Sciatic nerve (tissue), 2 donors: Measurements from ENCODE around the gene ADCY10. TPM values are rescaled to one million over a fixed set of nuclear protein-coding genes. Genes with fewer than 3 reads are reported as not detected.
A peak's percentile ranks its signal among the peaks of the same experiment; 100 is the strongest.
"Not testable (repeated sequence)": the region's sequence is repeated elsewhere in the genome, so short reads cannot be mapped to it uniquely, and the experiment has no call there.

Experiments used
- ATAC-seq: fragments of 200-7000 bp; cut with Tn5 transposase; one replicate; pipeline ENCODE4 v1.9.1; 2020; ENCODE audit warnings: mild to moderate bottlenecking, moderate library complexity
- DNase-seq: peaks from one replicate; pipeline ENCODE4 v3.0.0-alpha.2; 2020; ENCODE audit warnings: low spot score
- intact Hi-C: fragments of 100-400 bp; cut with DNase I; formaldehyde crosslinking; loops from one replicate; pipeline ENCODE4 v1.14.2; 2022
- total RNA-seq: library from RNA; stranded (reverse); fragmentation: NEBNext Ultra II Directional; extraction: Animal tissue kit (Norgen Biotek cat#: 25700); gene quantifications from one replicate; pipeline ENCODE4 v1.2.1, GENCODE V29; 2021
- donor health status: DM: no; HTN: no; CAD: no.
- donor health status: DM: no; HTN: no; CAD: no.

The ADCY10 gene
- total RNA-seq, 1 donor from 2014 or later, result 0.67 TPM

- DNase-seq (no peak), ATAC-seq (no peak)
- intact Hi-C loops, result no loop called here
These were observed 87.8 kb downstream of the ADCY10 start for GRCh38 chr1:167826127-167826526.

DNA sequence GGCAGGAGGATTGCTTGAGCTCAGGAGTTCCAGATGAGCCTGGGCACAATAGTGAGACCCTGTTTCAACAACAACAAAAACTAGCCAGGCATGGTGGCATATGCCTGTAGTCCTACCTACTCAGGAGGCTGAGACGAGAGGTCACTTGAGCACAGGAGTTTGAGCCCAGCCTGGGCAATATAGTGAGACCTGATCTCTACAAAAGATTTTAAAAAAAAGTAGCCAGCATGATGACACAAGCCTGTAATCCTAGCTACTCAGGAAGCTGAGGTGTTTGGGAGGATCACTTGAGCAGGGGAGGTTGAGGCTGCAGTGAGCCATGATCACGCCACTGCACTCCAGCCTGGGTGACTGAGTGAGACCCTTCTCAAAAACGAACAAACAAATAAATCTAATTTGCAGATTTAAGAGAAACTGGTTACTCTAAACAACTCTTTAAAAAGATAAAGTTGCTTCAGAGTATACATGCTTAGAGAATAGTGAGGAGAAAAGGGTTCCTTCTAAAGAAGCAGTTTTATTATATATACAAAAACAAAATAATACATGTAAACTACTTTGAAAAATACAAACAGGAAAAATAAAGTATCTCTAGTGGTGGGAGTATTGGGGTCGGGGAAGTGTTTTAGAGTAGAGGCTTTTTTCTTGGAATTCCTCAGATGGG is 88.4 kb downstream of the ADCY10 start:
- DNase-seq, result no peak
- intact Hi-C loops, result no loop called here
- no peak for ATAC-seq

DNA sequence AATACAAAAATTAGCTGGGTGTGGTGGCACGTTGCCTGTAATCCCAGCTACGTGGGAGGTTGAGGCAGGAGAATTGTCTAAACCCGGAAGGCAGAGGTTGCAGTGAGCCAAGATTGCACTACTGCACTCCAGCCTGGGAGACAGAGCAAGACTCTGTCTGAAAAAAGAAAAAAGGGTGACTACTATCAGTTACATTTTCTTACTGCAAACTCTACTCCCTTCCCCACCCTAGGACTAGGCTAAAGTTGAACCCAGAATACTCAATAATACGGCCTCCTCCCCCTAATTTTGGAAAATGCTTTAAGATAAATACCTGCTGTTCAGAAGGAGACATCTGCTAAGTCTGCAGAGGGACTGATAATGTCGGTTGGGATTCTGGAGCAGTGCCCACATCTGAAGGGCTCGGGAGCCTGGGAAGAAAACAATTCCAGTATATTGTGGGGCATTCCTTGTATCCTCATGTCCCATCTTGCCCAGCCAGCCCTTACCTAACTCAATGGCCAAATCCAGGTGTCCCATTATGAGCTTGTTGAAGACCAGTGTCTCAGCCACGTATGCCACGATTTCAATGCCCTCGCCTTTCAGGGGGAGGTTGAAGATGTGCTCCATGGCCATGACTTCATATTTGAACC is 89.7 kb downstream of the ADCY10 start:
- DNase-seq (no peak), ATAC-seq (no peak)
- intact Hi-C loops, result no loop called here

- intact Hi-C loops, result no loop called here
- no peak for DNase-seq
- no peak for ATAC-seq
These were observed 91.8 kb downstream of the ADCY10 start for GRCh38 chr1:167821969-167822685.

- intact Hi-C loops, result no loop called here
- DNase-seq, result no peak
- ATAC-seq, result no peak
These were observed 92.6 kb downstream of the ADCY10 start for GRCh38 chr1:167821356-167821685.

DNA sequence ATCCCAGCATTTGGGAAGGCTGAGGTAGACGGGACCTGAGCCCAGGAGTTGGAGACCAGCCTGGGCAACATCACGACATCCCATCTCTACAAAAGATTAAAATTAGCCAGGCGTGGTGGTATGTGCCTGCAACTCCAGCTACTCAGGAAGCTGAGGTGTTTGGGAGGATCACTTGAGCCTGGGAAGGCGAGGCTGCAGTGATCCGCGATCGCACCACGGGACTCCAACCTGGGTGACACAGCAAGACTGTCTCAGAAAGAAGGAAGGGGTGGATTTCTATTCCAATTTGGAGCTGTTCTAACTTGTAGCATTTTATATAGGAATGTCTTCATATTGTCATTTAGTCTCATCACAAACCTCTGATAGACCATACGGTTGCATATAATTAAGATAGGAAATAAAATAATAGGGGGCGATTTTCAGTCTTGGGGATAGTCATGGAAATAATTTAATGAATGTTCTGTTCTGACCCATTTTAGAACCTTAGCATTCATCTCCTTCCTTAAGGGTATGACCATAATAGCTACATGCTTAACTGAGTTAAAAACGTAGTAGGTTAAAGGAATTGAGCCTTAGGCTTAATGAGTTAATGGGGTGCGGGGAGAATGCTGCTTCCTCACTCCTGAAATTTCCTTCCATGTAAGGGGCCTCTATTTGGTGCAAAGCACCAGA is 93.1 kb downstream of the ADCY10 start:
- intact Hi-C loops, result no loop called here
- DNase-seq, result no peak
- ATAC-seq, result no peak

DNA sequence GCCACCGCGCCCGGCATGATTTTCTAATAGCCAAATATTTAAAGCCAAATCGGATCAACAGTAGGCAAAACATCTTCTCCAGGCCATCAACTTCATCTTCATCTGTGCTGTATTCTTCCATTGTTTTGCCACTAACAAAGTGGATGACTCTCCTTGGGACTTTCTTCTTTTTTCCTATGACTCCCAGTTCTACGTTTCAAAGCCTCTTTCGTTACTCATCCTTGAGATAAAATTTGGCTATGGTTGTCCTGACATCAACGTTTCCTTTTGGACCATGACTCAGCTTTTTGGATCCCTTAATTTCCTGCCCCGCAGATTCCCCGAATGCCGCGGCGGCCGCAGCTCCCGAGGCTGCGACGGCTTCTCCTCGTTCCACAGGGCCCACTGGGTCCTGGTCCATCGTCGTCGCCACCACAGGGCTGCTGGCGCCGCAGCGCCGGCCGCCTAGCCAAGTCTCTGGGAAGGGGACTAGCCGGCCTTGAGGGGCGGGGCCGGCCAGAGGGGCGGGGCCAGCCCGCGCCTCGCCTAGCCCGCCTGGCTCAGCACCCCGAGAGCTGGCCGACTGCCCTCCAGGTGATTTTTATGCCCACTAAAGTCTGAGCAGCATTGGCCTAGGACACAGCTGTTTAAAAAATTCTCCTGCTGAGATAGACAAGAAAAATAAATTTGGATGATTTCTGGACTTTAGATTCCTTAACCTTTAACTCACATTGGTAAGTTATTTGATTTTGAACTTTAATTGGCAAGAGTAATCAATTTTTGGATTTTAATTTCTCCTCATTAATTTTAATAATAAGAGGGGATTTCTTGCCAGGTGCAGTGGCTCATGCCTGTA is 93.9 kb downstream of the ADCY10 start:
- peak; percentile 94 for ATAC-seq
- peak; percentile 80 for DNase-seq
- intact Hi-C loops, result no loop called here

DNA sequence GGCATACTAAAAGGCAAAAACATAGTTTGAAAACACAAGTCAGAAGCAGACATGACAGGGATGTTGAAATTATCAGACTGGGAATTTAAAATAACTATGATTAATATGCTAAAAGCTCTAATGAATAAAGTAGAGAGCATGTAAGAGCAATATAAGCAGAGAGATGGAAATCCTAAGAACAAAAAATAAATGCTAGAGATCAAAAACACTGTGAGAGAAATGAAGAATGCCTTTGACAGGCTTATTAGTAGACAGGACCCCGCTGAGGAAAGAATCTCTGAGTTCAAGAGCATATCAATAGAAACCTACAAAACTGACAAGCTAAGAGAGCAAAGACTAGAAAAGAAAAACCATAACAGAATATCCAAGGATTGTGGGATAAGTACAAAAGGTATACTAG is 98.3 kb downstream of the ADCY10 start:
- DNase-seq (no peak), ATAC-seq (no peak)
- intact Hi-C loops, result no loop called here

GRCh38 chr1:167812972-167813371 is 101.0 kb downstream of the ADCY10 start:
- intact Hi-C loops, result no loop called here
- DNase-seq, result no peak
- no peak for ATAC-seq

- DNase-seq (no peak), ATAC-seq (no peak)
- intact Hi-C loops, result no loop called here
These were observed 105.2 kb downstream of the ADCY10 start for GRCh38 chr1:167808690-167809089.

- intact Hi-C loops, result no loop called here
- ATAC-seq (no peak), DNase-seq (no peak)
These were observed 105.8 kb downstream of the ADCY10 start for GRCh38 chr1:167808104-167808503.

GRCh38 chr1:167806676-167807075 is 107.3 kb downstream of the ADCY10 start:
- intact Hi-C loops, ATAC-seq, DNase-seq: not testable (repeated sequence)

DNA sequence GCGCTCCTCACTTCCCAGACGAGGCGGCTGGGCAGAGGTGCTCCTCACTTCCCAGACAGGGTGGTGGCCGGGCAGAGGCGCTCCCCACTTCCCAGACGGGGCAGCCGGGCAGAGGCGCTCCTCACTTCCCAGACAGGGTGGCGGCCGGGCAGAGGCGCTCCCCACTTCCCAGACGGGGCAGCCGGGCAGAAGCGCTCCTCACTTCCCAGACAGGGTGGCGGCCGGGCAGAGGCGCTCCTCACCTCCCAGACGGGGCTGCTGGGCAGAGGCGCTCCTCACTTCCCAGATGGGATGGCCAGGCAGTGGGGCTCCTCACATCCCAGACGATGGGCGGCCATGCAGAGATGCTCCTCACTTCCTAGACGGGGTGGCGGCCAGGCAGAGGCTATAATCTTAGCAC is 107.7 kb downstream of the ADCY10 start:
- DNase-seq, ATAC-seq, intact Hi-C loops: not testable (repeated sequence)

DNA sequence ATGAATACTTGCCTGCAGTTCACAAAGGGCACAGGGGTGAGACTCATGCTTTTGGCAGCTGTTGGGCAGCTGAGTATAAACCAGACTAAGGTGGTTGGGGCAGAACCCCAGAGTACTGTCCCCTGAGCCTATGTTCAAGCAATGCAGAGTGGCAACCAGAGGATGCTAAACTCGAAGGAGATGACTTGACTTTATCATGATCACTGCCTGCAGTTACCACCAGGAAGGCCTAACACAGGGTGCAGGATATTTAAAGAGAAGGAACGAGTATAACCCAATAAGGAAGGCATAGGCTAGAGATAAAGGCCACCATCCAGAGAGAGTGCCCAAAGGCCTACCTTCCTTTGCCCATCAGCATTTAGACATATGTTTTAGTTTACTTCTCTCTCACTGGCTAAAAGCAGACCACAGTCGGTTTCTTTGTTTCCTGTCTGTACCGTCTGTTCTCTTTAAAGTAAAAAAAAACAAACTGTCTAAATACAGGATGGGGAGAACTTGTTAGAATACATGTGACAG is 108.8 kb downstream of the ADCY10 start:
- DNase-seq (no peak), ATAC-seq (no peak)
- intact Hi-C loops, result no loop called here

DNA sequence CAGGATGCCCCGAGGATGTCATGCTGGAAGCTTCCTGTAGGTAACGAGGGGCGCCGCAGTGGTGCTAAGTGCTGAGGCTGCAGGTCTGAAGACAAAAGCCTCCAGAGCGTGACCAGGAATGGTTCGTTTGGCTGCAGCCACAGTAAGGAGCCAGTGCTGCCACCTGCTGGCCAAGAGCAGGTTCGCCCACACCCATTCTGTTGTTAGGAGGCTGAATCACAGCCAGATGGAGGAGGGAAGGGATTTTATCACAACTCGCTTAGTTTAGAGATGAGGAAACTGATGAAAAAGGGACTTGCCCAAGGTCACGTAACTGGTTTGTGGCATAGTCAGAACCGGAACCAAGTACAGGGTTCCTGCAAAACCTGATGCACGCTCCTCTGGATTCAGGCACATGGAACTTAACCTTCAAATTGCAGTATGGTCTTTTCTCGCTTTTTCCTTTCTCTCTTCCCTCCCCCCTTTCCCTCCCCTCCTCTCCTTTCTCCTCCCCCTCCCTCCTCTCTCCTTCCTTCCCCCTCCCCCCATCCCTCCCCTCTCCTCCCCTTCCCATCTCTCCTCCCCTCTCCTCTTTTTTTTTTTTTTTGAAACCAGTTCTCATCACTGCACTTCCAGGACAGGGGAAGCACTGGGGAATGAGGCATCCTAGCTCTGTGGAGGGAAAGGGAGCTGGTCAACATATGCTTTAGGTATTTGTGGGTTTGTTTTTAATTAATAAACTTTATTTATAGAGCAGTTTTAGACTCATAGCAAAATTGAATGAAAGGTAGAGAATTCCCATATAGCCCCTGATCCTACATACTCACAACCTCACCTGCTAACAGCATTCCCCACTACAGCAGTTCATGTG is 110.4 kb downstream of the ADCY10 start:
- intact Hi-C loops, result no loop called here
- ATAC-seq (peak; percentile 96), DNase-seq (peak; percentile 96)

DNA sequence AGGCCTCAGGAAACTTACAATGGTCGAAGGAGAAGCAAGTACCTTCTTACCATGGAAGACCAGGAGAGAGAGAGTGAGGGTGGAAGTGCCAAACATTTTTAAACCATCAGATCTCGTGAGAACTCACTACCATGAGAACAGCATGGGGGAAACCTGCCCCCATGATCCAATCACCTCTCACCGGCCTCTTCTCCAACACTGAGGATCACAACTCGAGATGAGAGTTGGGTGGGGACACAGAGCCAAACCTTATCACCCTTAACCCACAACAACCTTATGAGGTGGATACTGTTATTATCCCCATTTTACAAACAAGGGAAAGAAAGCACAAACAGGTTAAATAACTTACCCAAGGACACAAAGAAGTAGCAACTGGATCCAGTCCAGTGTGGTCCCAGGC is 111.7 kb downstream of the ADCY10 start:
- intact Hi-C loops, result no loop called here
- ATAC-seq, result no peak
- DNase-seq, result no peak

DNA sequence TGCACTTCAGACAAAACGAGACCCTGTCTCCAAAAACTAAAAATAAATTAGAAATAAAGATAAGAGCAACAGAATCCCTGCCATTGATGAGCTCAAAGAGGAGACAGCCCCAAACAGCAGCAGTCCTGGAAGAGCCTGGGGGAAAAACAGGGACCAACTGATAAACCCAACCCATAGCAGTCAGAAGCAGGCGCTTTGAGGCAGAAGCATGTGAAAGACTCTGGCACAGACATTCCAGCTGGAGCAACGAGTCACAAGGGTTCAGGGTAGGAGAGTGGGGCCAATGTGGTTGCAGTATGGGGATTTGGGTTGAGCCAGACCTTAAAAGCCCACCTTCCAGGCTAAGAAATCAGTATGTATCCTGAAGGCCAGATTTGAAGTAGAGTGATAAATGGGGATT is 113.7 kb downstream of the ADCY10 start:
- intact Hi-C loops, result no loop called here
- DNase-seq, result no peak
- ATAC-seq, result no peak

GRCh38 chr1:167799747-167800146 is 114.2 kb downstream of the ADCY10 start:
- intact Hi-C loops, result loop anchor here (10.0 kb wide), 1 partner anchor 75 kb away; the partner anchor contains the start of gene MPZL1
- ATAC-seq, result no peak
- DNase-seq, result no peak
